GM23338 (cell line): ENCODE data around the gene MCTP1.

ENCODE experiments used
- CREB1 ChIP-seq: fragments of 250-450 bp; sonication (Bioruptor Pico); IDR thresholded peaks from 2 replicates; pipeline ENCODE4 v1.5.0; 2020; ENCODE audit warnings: low read depth, mild to moderate bottlenecking, moderate library complexity
- EZH2 ChIP-seq: fragments of 200-600 bp; sonication (generic); IDR thresholded peaks from one replicate; pipeline ENCODE4 v1.8.0; 2017; ENCODE audit warnings: antibody characterized with exemption, mild to moderate bottlenecking, low read depth; ENCODE audit not compliant: unreplicated experiment
- EZH2phosphoT487 ChIP-seq: fragments of 200-600 bp; sonication (generic); IDR thresholded peaks from one replicate; pipeline ENCODE4 v1.8.1; 2018; ENCODE audit warnings: antibody characterized with exemption; ENCODE audit not compliant: unreplicated experiment
- JUNB ChIP-seq: IDR thresholded peaks from one replicate; pipeline ENCODE4 v1.6.1; 2016; ENCODE audit warnings: antibody characterized with exemption; ENCODE audit not compliant: unreplicated experiment
- NANOG ChIP-seq: IDR thresholded peaks from 2 replicates; pipeline ENCODE4 v1.6.1; 2016; ENCODE audit warnings: antibody characterized with exemption, borderline replicate concordance
- POLR2AphosphoS5 ChIP-seq: IDR thresholded peaks from 2 replicates; pipeline ENCODE4 v1.6.1; 2016; ENCODE audit warnings: antibody characterized with exemption, low read depth
- STAT1 ChIP-seq: IDR thresholded peaks from one replicate; pipeline ENCODE4 v1.6.1; 2016; ENCODE audit warnings: antibody characterized with exemption; ENCODE audit not compliant: unreplicated experiment
- ZNF114 ChIP-seq: fragments of 250-450 bp; sonication (Bioruptor Pico); IDR thresholded peaks from 2 replicates; pipeline ENCODE4 v1.5.0; 2020; ENCODE audit warnings: mild to moderate bottlenecking, moderate library complexity
- ZNF331 ChIP-seq: fragments of 250-450 bp; sonication (Bioruptor Pico); IDR thresholded peaks from 2 replicates; pipeline ENCODE4 v1.5.0; 2020; ENCODE audit warnings: low read depth, mild to moderate bottlenecking, moderate library complexity
- TF ChIP-seq, protein P1 (sequence below), 2 experiments: fragments of 200-600 bp in 1 of 2; sonication (generic) in 1 of 2; conservative IDR thresholded peaks; 2 replicates each; pipeline versions ENCODE4 v1.5.1 to v1.6.1; 2016 to 2017; ENCODE audit warnings: antibody characterized with exemption in 2 of 2, low read depth in 2 of 2, mild to moderate bottlenecking in 2 of 2, moderate library complexity in 1 of 2
- TF ChIP-seq, protein P2 (sequence below): IDR thresholded peaks from one replicate; pipeline ENCODE4 v1.6.1; 2018; ENCODE audit warnings: antibody characterized with exemption; ENCODE audit not compliant: unreplicated experiment
- TF ChIP-seq, protein P3 (sequence below): IDR thresholded peaks from 2 replicates; pipeline ENCODE4 v1.6.1; 2016; ENCODE audit warnings: antibody characterized with exemption
- TF ChIP-seq, protein P4 (sequence below): fragments of 250-450 bp; sonication (Bioruptor Pico); IDR thresholded peaks from 2 replicates; pipeline ENCODE4 v1.5.0; 2020; ENCODE audit warnings: mild to moderate bottlenecking, moderate library complexity

DNA sequence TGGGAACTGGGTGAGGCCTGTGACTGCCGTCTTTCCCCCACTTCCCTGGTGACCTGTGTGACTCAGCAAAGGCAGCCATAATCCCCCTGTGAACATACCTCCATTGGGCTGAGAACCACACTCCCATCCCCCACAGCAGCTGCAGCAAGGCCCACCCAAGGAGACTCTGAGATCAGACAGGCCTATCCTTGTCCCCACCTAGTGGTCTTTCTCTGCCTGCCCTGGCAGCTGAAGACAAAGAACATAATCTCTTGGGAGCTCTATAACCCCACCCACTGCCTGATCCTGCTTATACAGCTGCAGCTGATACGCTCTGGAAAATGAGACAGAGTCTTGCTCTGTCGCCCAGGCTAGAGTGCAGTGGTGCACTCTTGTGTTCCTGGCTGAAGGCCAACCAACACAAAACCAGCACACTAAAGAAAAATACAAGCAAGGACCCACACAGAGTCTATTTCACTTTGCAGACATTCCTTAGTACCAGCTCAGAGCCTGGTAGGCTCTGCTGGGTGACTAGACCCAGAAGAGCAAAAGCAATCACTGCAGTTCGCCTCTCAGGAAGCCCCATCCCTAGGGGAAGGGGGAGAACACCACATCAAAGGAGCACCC is 106.7 kb downstream of the MCTP1 start:
- TF ChIP-seq, protein P1, sequence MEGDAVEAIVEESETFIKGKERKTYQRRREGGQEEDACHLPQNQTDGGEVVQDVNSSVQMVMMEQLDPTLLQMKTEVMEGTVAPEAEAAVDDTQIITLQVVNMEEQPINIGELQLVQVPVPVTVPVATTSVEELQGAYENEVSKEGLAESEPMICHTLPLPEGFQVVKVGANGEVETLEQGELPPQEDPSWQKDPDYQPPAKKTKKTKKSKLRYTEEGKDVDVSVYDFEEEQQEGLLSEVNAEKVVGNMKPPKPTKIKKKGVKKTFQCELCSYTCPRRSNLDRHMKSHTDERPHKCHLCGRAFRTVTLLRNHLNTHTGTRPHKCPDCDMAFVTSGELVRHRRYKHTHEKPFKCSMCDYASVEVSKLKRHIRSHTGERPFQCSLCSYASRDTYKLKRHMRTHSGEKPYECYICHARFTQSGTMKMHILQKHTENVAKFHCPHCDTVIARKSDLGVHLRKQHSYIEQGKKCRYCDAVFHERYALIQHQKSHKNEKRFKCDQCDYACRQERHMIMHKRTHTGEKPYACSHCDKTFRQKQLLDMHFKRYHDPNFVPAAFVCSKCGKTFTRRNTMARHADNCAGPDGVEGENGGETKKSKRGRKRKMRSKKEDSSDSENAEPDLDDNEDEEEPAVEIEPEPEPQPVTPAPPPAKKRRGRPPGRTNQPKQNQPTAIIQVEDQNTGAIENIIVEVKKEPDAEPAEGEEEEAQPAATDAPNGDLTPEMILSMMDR (conservative IDR thresholded peaks at IDR 0.05; ENCODE audit: low read depth in 2 of 2), result peak; percentile 62 to 82
- TF ChIP-seq EZH2 (no peak), POLR2AphosphoS5 (no peak), EZH2phosphoT487 (no peak), CREB1 (peak; percentile 64), ZNF331 (CRISPR knock-in tag) (no peak; the same call in 1 of the 2 replicates), ZNF114 (0 out of 2 replicates have a peak, but pooled peaks have one; percentile 31), JUNB (no peak), STAT1 (no peak), NANOG (no peak)
- TF ChIP-seq, protein P2, sequence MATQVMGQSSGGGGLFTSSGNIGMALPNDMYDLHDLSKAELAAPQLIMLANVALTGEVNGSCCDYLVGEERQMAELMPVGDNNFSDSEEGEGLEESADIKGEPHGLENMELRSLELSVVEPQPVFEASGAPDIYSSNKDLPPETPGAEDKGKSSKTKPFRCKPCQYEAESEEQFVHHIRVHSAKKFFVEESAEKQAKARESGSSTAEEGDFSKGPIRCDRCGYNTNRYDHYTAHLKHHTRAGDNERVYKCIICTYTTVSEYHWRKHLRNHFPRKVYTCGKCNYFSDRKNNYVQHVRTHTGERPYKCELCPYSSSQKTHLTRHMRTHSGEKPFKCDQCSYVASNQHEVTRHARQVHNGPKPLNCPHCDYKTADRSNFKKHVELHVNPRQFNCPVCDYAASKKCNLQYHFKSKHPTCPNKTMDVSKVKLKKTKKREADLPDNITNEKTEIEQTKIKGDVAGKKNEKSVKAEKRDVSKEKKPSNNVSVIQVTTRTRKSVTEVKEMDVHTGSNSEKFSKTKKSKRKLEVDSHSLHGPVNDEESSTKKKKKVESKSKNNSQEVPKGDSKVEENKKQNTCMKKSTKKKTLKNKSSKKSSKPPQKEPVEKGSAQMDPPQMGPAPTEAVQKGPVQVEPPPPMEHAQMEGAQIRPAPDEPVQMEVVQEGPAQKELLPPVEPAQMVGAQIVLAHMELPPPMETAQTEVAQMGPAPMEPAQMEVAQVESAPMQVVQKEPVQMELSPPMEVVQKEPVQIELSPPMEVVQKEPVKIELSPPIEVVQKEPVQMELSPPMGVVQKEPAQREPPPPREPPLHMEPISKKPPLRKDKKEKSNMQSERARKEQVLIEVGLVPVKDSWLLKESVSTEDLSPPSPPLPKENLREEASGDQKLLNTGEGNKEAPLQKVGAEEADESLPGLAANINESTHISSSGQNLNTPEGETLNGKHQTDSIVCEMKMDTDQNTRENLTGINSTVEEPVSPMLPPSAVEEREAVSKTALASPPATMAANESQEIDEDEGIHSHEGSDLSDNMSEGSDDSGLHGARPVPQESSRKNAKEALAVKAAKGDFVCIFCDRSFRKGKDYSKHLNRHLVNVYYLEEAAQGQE, result no peak
- TF ChIP-seq, protein P3, sequence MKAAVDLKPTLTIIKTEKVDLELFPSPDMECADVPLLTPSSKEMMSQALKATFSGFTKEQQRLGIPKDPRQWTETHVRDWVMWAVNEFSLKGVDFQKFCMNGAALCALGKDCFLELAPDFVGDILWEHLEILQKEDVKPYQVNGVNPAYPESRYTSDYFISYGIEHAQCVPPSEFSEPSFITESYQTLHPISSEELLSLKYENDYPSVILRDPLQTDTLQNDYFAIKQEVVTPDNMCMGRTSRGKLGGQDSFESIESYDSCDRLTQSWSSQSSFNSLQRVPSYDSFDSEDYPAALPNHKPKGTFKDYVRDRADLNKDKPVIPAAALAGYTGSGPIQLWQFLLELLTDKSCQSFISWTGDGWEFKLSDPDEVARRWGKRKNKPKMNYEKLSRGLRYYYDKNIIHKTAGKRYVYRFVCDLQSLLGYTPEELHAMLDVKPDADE, result no peak
- TF ChIP-seq, protein P4, sequence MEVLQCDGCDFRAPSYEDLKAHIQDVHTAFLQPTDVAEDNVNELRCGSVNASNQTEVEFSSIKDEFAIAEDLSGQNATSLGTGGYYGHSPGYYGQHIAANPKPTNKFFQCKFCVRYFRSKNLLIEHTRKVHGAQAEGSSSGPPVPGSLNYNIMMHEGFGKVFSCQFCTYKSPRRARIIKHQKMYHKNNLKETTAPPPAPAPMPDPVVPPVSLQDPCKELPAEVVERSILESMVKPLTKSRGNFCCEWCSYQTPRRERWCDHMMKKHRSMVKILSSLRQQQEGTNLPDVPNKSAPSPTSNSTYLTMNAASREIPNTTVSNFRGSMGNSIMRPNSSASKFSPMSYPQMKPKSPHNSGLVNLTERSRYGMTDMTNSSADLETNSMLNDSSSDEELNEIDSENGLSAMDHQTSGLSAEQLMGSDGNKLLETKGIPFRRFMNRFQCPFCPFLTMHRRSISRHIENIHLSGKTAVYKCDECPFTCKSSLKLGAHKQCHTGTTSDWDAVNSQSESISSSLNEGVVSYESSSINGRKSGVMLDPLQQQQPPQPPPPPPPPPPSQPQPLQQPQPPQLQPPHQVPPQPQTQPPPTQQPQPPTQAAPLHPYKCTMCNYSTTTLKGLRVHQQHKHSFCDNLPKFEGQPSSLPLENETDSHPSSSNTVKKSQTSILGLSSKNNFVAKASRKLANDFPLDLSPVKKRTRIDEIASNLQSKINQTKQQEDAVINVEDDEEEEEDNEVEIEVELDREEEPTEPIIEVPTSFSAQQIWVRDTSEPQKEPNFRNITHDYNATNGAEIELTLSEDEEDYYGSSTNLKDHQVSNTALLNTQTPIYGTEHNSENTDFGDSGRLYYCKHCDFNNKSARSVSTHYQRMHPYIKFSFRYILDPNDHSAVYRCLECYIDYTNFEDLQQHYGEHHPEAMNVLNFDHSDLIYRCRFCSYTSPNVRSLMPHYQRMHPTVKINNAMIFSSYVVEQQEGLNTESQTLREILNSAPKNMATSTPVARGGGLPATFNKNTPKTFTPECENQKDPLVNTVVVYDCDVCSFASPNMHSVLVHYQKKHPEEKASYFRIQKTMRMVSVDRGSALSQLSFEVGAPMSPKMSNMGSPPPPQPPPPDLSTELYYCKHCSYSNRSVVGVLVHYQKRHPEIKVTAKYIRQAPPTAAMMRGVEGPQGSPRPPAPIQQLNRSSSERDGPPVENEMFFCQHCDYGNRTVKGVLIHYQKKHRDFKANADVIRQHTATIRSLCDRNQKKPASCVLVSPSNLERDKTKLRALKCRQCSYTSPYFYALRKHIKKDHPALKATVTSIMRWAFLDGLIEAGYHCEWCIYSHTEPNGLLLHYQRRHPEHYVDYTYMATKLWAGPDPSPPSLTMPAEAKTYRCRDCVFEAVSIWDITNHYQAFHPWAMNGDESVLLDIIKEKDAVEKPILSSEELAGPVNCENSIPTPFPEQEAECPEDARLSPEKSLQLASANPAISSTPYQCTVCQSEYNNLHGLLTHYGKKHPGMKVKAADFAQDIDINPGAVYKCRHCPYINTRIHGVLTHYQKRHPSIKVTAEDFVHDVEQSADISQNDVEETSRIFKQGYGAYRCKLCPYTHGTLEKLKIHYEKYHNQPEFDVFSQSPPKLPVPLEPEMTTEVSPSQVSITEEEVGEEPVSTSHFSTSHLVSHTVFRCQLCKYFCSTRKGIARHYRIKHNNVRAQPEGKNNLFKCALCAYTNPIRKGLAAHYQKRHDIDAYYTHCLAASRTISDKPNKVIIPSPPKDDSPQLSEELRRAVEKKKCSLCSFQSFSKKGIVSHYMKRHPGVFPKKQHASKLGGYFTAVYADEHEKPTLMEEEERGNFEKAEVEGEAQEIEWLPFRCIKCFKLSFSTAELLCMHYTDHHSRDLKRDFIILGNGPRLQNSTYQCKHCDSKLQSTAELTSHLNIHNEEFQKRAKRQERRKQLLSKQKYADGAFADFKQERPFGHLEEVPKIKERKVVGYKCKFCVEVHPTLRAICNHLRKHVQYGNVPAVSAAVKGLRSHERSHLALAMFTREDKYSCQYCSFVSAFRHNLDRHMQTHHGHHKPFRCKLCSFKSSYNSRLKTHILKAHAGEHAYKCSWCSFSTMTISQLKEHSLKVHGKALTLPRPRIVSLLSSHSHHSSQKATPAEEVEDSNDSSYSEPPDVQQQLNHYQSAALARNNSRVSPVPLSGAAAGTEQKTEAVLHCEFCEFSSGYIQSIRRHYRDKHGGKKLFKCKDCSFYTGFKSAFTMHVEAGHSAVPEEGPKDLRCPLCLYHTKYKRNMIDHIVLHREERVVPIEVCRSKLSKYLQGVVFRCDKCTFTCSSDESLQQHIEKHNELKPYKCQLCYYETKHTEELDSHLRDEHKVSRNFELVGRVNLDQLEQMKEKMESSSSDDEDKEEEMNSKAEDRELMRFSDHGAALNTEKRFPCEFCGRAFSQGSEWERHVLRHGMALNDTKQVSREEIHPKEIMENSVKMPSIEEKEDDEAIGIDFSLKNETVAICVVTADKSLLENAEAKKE, result peak; percentile 32
